EL (cell line): ENCODE results near the gene SPTBN4.
"Not testable (repeated sequence)": the region's sequence is repeated elsewhere in the genome, so short reads cannot be mapped to it uniquely, and the experiment has no call there.

Experiments used
- DNase-seq: peaks from one replicate; pipeline ENCODE4 v3.0.0-alpha.2; 2016

Gene SPTBN4

DNA sequence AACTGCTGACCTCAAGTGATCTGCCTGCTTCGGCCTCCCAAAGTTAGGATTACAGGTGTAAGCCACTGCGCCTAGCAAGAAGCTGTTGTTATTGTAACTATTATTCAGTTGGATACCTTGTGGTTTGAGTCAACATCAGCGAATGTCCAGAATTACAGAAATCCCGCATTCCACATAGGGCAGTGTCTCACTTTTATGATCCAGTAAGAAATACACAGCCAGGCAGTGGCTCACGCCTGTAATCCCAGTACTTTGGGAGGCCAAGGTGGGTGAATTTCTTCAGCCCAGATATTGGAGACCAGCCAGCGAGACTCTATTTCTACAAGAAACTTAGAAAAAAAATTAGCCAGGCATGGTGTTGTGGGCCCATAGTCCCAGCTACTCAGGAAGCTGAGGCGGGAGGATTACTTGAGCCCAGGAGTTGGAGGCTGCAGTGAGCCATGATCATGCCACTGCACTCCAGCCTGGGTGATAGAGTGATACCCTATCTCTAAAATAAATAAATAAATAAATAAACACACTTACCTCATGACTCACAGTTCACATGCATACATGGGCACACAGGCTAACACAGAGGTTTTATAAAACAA is 43.8 kb downstream of the SPTBN4 start:
- peak; percentile 56 for DNase-seq

DNA sequence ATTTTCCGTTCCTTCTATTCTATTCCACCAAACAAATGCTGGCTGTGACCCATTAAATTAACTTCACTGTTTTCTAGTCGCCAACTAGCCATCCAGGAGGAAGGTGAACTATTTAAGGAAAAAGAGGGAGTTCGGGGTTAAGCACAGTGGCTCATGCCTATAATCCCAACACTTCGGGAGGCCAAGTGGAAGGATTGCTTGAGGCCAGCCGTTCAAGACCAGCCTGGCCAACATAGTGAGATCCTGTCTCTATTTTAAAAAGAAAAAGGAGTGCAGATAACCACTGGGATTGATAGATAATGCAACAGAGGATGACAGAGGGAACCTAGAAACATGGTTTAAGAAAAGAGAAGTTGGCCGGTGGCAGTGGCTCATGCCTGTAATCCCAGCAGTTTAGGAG is 44.7 kb downstream of the SPTBN4 start:
- no peak for DNase-seq

DNA sequence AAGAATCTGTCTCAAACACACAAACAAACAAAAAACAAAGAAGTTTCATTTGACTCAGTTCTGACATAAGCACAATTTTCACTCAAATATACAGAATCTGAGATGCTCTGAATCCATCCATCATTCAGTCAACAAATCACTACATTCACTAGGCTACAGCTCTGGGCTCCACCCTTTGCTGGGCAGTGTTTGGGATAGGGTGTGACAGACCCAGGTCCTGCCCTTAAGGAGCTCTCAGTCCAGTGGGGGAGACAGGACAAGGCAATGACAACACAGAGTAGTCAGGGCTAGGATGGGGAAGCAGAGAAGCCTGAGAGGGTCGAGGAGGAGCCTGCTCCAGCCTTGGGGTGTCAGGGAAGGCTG is 45.3 kb downstream of the SPTBN4 start:
- DNase-seq: no peak

DNA sequence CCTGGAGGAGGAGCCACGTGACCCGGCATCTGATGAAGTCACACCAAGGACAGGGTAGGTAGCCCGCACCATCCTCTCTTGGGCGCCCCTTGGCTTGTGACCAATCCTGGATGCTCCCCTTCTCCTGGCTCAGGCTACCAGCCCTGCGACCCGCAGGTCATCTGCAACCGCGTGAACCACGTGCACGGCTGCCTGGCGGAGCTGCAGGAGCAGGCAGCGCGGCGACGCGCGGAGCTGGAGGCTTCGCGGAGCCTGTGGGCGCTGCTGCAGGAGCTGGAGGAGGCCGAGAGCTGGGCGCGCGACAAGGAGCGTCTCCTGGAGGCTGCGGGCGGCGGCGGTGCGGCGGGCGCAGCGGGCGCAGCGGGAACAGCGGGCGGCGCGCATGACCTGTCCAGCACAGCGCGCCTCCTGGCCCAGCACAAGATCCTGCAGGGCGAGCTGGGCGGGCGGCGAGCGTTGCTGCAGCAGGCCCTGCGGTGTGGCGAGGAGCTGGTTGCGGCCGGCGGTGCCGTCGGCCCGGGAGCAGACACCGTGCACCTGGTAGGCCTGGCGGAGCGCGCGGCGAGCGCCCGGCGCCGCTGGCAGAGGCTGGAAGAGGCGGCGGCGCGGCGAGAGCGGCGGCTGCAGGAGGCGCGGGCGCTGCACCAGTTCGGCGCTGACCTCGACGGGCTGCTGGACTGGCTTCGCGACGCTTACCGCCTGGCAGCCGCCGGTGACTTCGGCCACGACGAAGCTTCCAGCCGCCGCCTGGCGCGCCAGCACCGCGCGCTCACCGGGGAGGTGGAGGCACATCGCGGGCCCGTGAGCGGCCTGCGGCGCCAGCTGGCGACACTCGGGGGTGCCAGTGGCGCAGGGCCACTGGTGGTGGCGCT is 45.9 kb downstream of the SPTBN4 start:
- no peak for DNase-seq

DNA sequence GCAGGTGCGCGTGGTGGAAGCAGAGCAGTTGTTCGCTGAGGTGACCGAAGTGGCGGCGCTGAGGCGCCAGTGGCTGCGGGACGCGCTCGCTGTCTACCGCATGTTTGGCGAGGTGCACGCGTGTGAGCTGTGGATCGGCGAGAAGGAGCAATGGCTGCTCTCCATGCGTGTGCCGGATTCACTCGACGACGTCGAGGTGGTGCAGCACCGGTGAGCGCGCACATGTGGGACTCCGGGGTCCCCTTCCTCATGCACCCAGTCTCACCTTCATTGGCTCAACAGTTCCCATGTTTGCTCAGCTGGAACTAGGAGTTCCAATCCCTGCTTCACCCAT is 46.5 kb downstream of the SPTBN4 start:
- no peak for DNase-seq

DNA sequence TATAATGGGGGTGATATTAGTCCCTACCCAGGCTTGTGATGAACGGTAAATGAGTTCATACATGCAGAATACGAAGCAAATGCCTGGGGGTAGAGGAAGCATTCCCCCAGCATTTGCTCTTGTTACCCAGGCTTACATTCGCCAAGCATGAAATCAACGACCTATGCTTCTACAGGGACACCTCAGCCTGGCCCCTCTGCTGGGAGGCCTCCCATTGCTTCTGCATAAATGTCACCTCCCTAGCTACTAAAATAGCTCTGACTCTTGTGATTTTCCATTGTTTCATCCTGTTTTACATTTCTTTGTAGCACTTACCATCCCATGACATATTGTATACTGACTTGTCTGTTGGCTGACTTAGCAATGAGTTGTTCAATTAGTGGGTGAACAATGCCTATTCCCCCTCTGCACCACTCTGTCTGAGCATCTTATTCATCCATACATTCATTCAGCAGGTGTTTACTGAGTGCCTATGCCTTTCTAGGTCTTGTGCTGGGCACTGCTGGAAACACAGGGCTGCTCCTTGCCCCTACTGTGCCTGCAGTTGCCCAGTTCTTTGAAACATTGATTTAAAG is 47.0 kb downstream of the SPTBN4 start:
- DNase-seq: no peak

DNA sequence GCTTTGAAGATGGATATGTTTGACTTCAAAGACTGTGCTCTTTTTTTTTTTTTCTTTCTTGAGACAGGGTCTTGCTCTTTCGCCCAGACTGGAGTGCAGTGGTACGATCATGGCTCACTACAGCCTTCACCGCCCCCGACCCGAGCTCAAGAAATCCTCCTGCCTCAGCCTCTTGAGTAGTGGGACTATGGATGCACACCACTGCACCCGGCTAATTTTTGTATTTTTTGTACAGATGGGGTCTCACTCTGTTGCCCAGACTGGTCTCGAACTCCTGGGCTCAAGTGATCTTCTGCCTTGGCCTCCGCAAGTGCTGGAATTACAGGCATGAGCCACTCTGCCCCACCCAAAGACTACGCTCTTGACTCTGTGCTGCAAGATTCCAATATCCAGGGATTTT is 50.4 kb downstream of the SPTBN4 start:
- DNase-seq: no peak

DNA sequence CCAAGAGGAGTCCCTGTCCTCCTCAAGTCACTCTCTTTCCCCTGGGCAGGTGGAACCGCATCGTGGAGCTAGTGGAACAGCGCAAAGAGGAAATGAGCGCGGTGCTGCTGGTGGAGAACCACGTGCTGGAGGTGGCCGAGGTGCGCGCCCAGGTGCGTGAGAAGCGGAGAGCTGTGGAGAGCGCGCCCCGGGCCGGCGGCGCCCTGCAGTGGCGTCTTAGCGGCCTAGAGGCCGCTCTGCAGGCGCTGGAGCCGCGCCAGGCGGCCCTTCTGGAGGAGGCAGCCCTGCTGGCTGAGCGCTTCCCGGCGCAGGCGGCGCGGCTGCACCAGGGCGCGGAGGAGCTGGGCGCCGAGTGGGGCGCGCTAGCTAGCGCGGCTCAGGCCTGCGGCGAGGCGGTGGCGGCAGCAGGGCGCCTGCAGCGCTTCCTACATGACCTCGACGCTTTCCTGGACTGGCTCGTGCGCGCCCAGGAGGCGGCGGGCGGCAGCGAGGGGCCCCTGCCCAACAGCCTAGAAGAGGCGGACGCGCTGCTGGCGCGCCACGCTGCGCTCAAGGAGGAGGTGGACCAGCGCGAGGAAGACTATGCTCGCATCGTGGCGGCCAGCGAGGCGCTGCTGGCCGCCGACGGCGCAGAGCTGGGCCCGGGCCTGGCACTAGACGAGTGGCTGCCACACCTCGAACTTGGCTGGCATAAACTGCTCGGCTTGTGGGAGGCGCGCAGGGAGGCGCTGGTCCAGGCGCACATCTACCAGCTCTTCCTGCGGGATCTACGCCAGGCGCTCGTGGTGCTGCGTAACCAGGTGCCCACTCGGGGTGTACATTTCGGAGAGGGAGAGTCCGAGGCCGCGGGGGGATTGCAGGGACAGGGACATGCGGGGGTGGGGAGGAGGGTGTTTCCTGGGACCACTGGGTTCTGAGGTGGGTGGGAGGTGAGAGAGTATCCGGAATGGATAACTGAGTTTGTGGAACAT is 52.8 kb downstream of the SPTBN4 start:
- peak; percentile 49 for DNase-seq

DNA sequence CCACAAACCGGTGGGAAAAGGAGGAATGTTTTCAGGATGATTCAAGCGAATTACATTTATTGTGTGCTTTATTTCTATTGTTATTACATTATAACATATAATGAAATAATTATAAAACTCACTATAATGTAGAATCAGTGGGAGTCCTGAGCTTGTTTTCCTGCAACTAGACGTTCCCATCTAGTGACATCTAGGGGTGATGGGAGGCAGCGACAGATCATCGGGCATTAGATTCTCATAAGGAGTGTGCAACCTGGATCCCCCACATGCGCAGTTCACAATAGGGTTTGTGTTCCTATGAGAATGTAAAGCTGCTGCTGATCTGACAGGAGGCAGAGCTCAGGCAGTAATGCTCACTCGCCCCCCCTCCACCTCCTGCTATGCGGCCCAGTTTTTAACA is 54.5 kb downstream of the SPTBN4 start:
- DNase-seq: no peak

DNA sequence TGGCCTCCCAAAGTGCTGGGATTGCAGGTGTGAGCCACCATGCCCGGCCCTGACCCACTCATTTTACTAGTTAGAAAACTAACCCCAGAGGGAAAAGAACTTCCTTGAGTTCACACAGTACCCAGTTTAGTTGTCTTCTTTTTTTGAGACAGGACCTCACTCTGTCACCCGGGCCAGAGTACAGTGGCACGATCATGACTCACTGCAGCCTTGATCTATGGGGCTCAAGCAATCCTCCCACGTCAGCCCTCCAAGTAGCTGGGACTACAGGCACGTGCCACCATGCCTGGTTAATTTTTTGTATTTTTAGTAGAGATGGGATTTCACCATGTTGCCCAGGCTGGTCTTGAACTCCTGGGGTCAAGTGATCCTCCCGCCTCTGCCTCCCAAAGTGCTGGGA is 55.1 kb downstream of the SPTBN4 start:
- not testable (repeated sequence) for DNase-seq

DNA sequence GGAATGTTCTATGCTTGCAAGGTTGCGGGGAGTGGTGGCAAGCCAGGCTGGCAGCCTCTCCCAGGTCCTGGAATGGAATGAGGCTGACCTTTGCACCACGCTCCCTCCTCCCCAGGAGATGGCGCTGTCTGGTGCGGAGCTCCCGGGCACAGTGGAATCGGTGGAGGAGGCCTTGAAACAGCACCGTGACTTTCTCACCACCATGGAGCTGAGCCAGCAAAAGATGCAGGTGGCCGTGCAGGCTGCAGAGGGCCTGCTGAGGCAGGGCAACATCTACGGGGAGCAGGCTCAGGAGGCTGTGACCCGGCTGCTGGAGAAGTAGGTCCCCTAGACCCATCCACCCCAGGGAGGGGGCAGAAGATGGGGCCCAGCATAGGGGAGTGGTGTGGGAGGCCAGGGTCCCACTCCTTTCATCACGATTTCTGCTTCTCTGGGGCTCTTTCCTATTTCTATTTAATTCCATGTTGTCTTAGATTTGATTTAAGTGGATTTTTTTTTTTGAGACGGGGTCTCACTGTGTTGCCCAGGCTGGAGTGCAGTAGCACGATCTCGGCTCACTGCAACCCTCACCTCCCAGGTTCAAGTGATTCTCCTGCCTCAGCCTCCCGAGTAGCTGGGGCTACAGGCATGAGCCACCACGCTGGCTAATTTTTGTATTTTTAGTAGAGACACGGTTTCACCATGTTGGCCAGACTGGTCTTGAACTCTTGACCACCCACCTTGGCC is 56.7 kb downstream of the SPTBN4 start:
- peak; percentile 68 for DNase-seq

DNA sequence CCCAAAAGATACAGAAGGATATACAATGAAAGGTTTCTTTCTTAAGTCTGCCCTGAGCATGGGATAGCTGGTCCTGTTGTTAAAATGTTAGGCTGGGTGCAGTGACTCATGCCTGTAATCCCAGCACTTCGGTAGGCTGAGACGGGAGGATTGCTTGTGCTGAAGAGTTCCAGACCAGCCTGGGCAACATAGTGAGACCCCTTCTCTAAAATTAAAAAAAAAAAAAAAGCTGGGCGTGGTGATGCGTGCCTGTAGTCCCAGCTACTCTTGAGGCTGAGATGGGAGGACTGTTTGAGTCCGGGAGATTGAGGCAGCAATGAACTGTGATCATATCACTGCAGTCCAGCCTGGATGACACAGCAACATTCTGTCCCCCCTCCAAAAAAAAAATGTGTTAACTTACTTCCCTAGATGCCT is 57.3 kb downstream of the SPTBN4 start:
- no peak for DNase-seq

DNA sequence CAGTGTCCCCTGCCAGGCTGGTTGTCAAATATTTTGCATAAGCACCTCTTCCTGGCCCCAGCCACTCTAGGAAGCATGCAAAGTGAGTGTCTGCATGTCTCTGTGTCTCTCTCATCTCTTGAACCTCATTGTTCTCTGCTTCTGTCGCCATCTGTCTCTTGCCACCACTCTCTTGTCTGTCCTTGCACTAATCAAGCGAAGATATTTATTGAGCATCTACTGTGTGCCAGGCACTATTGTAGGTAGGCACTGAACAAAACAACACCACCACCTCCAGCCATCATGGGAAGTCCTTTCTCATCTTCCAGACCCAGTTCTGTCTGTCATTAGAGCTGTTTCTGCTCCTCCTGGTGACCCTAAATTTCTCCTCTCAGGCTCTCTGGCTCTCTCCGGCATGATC is 57.9 kb downstream of the SPTBN4 start:
- DNase-seq: no peak

DNA sequence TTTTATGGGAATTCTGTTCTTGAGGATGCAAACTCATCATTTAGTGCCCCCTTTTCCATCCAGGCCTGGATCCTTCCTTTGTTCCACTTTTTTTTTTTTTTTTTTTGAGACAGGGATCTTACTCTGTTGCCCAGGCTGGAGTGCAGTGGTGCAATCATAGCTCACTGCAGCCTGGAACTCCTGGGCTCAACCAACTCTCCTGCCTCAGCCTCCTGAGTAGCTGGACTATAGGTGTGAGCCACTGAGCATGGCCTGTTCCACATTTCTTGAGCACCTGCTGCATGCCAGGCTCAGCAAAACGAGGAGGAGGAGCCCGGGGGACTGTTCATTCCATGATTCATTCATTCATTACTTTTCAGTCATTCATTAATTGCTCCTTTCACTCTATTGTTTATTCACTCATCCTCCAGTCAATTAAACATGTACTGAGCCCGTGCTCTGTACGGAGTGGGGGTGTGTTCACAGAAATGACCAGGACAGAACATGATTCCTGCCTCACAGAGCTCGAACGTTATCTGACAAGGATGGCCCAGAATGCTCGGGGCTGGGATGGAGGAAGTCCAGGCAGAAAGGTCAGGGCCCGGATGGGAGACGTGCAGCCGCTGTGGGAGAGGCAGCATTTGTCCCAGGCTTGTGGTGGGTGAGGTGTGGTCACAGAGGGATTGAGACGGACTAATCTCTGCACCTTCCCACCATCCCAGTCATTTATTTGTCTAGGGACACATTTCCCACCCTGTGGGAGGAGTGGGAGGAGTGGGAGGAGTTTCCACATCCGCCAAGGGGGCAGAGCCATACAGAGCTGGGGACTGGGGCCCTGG is 58.6 kb downstream of the SPTBN4 start:
- no peak for DNase-seq

DNA sequence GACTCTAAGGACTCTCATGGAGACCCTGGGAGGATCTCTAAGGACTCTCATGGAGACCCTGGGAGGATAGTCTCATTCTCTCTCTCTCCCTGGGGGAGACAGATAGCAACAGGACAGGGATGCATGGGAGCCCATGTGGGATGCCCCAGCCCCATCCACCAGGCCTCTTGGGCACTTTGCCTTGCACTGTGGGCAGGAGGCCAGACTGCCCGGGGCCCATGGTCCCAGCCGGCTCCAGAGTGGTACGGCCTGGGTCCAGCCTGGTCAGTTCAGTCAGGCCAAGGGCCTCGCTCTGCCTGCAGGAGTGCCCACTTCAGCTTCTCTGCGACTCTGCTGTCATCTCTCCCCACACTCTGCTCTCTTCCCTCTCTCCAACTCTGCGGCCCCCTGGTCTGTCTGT is 61.3 kb downstream of the SPTBN4 start:
- no peak for DNase-seq

DNA sequence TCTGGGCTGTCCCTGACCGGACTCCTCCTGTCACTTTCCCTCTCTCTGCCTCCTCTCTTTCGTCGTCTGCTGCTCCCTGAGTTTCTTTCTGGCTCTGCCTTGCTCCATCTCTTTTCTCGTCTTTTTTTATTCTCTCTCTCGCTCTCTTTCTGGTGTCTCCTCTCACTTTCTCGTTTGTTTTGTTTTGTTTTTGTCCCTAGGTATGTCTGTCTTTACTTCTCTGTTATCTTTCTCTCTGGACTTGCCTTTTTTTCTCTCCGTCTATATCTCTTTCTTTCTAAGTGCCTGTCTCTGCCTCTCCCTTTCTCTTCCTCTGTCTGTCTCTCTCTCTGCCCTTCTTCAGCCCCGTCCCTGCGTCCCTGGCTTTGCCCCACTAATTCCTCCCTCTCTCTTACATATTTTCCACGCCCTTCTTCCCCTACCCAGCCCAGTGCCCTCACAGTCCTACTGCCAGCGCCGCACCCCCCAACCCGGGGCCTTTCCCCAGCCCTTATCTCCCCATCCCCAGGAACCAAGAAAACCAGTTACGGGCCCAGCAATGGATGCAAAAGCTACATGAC is 61.8 kb downstream of the SPTBN4 start:
- DNase-seq: no peak

DNA sequence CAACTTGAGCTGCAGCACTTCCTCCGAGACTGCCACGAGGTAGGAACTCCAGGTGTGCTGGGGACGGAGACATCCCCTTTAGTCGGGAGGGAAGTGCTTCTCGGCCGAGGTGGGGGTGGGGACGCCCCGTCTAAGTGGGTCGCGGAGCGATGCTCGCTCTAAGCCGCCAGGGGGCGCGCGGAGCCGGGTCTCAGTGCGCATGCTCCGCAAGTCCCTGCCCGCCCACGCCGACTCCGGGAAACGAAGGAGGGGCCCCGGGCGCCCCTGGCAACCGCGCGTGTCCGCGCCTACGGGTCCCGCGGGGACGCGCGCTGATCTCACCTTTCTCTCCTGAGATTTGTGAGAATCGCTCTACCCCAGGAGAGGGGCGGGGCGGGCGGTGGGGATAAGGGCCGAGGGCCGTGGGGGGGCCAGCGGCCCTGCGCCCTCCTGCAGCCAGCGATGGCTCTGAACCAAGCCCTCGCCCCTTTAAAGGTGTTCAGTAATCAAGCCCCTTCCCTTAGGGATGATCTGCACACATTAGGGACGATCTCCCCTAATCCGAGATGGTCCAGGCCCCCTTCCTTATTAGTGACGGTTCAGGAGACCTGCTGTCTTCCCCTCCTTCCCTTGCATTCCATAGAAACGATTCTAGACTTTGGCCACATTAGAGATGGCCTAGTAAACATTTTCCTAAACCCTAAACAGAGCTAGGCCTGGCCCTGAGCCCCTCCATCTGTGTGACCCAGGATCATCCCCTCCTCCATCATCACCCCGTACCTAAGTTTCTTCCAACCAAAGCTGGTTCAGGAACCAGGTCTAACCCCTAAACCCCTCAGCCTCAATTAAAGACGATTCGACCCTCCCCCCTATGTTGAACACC is 62.5 kb downstream of the SPTBN4 start:
- peak; percentile 73 for DNase-seq

DNA sequence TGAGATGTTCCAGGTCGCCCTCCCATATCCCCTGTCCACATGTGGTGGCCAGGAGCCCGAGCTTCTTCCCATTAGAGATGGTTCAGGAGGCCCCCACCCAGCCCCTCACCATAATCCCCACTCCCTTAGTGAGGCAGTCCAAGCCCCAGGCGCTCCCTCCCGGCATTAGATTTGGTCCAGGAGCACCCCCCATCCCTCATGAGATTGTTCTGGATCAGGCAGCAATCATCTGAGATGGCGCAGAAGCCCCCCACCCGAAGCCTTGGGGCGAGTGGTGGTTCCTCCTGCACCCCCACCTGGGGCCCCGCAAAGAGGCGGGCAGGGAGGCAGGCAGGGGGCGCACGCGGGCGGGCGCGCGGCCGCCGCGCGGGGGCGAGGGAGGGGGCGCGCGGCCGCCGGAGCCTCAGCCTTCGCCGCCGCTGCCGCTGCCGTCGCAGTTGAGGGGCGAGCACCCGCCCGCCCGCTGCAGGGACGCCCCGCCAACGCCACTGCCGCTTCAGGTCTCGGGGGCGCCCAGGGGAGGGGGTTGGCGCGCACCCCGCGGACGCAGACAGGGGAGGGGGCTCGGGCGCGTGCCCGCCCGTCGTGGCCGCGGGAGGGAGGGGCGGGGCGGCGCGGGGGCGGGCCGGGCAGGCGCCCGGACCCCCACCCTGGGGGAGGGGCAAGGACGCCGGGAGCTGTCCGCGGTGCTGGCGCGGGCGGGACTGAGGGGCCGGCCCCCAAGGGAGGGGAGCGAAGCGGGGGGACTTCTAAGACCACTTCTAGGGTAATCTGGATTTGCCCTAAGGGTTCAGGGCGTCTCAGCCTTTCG is 63.5 kb downstream of the SPTBN4 start:
- no peak for DNase-seq

DNA sequence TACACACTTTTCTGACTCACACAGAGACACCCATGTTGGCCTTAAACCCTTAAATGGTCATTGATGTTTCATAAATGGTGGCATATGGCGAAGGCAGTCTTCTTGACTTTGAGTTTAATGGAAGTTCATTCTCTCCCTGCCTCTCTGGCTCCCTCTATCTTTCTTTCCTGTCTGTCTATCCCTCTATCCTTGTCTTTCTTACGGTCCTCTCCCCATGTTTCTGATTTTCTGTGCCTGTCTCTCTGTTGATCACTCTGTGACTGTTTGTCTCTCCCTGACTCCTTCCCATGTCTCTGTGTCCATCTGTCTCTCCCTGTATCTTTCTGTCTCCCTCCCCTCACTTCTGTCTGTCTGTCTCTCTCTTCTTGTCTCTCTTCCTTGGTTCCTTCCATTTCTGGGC is 66.7 kb downstream of the SPTBN4 start:
- no peak for DNase-seq
